RWPE1 (cell line): ENCODE measurements around the gene CST6.
A peak's percentile ranks its signal among the peaks of the same experiment; 100 is the strongest.

Source experiments
- CTCF ChIA-PET: fragments of 350-600 bp; sonication (Branson Sonifier 250); formaldehyde crosslinking; extraction: SDS; loops from one replicate; lab custom pipeline; 2021; lab: Yijun Ruan, JAX
- POLR2A ChIA-PET: fragments of 400-600 bp; formaldehyde crosslinking; extraction: SDS; loops from one replicate; lab custom pipeline; 2020; ENCODE audit warnings: antibody characterized with exemption; ENCODE audit not compliant: low non-redundant PET; lab: Yijun Ruan, JAX
- DNase-seq: peaks from one replicate; pipeline ENCODE4 v3.0.0; 2012; ENCODE audit warnings: low spot score
- H3K27ac ChIP-seq: fragments of 450-650 bp; 2 replicates; pipeline ENCODE4 v1.5.1; 2017
- TF ChIP-seq, protein P1 (sequence below): fragments of 450-650 bp; conservative IDR thresholded peaks from 2 replicates; pipeline ENCODE4 v1.5.1; 2017; ENCODE audit warnings: low read depth, mild to moderate bottlenecking

The CST6 gene

DNA sequence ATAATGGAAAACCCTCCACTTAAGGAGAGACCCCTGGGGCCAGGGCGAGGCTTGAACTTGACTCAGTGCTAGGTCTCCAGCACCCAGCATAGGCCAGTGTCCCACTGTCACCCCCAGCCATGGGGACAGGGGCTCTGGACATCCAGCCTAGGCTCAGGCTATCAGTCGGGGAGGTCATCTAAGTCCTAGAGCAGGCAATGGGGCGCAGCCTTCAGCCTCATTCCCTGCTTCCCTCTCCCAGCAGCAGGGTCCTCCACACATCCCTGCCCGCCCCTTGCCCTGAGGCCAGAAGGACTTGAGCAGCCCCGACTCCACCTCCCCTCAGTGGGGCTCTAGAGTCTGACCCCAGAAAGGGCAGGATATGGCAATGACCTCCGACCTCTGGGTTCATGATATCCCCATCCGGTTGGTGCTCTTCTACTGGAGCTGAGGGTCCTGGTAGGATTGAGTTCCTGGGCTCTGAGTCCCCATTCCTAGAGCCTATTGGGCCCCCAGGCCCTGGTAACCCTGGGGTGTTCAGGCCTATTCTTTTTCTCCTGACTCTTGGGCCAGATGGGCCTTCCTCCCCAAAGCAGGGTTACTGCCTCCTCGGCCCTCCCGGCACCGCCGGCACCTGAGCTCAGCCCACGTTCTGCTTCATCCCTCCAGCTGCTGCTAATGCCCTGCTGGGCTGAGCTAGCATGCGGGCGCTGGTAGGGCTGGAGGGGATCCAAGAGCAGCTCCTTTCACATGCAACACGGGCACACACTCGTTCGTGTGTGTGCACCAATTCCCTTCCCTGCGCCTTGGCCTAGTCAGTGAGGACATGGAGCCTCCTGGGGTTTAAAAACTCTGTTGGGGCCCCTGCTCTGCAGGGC is 4.4 kb downstream of the CST6 start:
- POLR2A ChIA-PET, result no interaction called here
- DNase-seq, result no peak
- CTCF ChIA-PET, result interaction anchor here (0.6 to 0.7 kb wide), 2 partner anchors 239 to 359 kb away, joined by 3 read pairs; no protein-coding TSS in a partner anchor
- H3K27ac ChIP-seq, result peak overlapping the region; percentile 78
- TF ChIP-seq, protein P1, sequence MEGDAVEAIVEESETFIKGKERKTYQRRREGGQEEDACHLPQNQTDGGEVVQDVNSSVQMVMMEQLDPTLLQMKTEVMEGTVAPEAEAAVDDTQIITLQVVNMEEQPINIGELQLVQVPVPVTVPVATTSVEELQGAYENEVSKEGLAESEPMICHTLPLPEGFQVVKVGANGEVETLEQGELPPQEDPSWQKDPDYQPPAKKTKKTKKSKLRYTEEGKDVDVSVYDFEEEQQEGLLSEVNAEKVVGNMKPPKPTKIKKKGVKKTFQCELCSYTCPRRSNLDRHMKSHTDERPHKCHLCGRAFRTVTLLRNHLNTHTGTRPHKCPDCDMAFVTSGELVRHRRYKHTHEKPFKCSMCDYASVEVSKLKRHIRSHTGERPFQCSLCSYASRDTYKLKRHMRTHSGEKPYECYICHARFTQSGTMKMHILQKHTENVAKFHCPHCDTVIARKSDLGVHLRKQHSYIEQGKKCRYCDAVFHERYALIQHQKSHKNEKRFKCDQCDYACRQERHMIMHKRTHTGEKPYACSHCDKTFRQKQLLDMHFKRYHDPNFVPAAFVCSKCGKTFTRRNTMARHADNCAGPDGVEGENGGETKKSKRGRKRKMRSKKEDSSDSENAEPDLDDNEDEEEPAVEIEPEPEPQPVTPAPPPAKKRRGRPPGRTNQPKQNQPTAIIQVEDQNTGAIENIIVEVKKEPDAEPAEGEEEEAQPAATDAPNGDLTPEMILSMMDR, result no peak

GRCh38 chr11:66016793-66017177 is 5.0 kb downstream of the CST6 start:
- ChIA-PET CTCF (no interaction called here), POLR2A (no interaction called here)
- TF ChIP-seq, protein P1, result no peak

GRCh38 chr11:66017321-66017720 is 5.5 kb downstream of the CST6 start:
- TF ChIP-seq, protein P1, result no peak
- H3K27ac ChIP-seq, result no peak overlapping the region
- ChIA-PET POLR2A (no interaction called here), CTCF (no interaction called here)
- no peak for DNase-seq

More at GRCh38 chr11:66016793-66017177, 5.0 kb downstream of the CST6 start:
- no peak for DNase-seq
- peak overlapping the region; percentile 78 for H3K27ac ChIP-seq

GRCh38 chr11:66020212-66020611 is 8.4 kb downstream of the CST6 start:
- POLR2A ChIA-PET, result interaction anchor here (0.5 kb wide), 1 partner anchor 122 kb away, joined by 6 read pairs; no protein-coding TSS in a partner anchor
- peak overlapping the region; percentile 57 for H3K27ac ChIP-seq
- TF ChIP-seq, protein P1, result no peak
- DNase-seq, result no peak
- CTCF ChIA-PET, result interaction anchor here (0.6 to 0.8 kb wide), 3 partner anchors 13 to 75 kb away, joined by 3 to 4 read pairs (median 3); no protein-coding TSS in a partner anchor

DNA sequence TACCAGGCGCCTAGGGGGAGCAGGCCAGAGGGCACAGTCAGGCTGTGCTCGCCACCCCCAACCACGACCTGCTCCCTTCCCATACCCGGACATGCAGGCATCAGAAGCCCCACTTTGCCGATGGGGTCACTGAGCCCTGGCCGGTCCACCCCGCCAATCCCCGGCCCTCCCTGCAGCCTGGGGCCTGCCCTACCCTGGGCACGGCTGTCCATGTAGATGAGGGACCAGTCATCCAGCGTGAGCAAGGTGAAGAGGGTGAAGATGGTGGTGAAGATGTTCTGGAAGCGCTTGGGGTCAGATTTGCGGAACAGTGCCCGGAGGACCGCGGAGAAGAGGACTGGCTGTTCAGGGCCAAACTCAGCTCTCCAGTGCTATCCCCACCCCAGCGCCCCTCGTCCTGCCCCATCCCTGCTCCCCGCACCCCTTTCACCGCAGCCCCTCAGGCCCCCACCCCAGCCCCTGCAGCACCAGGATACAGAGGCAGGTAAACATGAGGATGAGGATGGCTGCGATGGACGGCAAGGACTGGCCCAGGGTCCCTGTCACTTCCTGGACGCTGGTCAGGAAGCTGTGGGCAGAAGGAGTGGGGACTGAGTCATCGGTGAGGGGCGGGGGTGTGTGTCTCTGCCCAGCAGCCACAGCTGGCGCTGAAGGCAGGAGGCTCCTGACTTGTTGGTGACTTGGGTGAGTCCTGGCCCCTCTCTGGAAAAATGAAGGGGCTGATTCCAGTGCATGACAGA is 9.0 kb downstream of the CST6 start:
- TF ChIP-seq, protein P1, result no peak
- H3K27ac ChIP-seq, result peak overlapping the region; percentile 57
- ChIA-PET CTCF (interaction anchor here (0.6 to 0.8 kb wide), 2 partner anchors 14 to 75 kb away, joined by 3 to 4 read pairs; no protein-coding TSS in a partner anchor), POLR2A (no interaction called here)
- DNase-seq, result peak; percentile 72
